Hepatic stellate cell (primary cell): ENCODE results near the gene KRT35.

Experiments
- DNase-seq: peaks from one replicate; pipeline ENCODE4 v3.0.0; 2011; ENCODE audit warnings: low spot score

The KRT35 gene

DNA sequence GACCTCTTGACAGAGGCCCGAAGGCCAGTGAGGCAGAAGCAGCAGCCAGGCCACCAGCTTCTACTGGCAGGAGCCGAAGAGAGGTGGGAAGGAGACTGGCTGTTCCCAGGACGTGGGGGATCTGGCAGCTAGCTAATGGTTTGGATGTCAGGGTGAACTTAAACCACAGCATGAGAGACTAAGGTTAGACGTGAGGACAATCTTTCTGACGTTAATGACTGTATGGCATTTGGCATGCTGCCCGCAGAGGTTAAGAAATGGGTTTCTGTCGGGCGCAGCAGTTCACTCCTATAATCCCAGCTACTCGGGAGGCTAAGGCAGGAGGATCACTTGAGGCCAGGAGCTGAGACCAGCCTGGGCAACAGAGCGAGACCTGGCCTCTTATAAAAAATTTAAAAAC, 30.8 kb upstream of the KRT35 start:
- DNase-seq: no peak

DNA sequence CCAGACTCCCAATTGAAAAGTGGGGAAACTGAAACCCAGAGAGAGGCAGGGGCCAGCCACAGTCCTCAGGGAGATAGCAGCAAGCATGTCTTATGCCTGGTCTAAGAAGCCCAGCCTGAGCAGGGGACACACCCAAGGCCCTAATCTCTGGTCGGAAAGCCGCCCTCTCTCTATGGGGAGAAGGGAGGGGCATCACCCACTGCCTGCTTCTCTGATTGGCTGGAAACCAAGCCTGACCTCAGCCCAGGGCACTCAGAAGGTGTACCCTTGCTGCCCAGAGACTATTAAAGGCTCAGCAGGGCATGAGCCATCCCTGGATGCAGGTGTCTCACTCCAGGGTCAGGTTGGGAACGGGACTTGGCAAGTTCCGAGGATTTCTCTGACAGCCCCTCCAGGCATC, 30.2 kb upstream of the KRT35 start:
- DNase-seq: no peak

DNA sequence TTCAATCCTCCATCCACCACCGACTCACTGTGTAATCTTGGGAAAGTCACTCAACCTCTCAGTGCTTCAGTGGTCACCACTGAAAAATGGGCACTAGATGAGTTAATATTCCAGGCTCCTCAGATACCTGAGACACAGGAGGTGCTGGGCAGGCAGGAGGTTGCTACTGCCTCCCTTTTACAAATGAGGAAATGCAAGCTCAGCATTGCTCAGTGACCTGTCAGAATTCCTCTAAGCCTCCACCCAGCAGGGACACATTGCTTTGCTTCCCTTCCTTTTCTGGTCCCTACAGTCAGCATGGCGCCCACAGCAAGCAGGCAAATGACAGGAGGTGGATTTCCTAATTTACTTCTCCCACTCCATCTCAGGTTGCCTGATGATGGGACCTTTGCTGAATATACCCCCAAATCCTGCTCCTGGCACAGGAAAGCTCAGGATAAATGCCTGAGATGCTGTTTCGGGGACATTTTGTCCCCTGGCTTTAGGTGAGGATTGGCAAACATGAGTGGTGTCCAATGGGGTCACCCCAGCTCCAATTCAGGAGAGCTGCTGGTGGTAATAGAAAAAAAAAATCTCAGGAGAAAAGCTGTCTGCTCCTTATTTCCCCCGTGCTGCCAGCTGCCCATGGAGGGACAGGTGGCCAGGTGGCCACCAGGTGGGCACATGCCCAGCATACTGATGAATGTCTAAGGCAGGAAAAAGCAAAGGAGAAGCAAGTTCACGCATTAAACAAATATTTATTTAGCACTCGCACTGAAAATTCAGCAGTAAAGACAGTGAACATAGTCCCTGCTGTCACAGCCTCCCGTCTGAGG, 29.5 kb upstream of the KRT35 start:
- DNase-seq: no peak

DNA sequence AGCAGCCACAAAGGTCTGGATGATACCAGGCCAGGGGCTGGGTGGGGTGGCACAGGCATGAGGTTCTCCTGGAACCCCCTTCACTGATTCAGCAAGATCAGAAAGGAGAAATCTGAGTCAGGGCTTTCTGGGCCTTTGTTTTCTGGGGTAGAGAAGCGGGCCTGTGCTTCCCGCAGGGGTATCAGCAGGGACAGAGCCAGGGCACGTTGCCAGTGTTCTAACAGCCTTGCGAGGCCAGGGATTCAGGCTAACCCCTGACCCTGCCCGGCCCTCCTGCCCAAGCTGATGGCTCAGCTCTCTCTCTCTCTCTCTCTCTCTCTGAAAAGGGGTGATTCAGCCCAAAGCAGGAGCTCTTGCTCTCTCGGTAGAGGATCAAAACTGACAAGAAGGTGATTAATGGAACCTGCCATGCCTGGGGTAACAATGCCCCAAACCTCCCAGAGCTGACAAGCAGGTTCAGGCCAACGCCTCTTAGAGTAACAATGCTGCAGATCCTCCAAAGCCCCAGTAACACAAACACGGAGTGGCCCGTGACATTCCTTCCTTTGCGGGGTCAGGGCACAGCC, 26.4 kb upstream of the KRT35 start:
- DNase-seq: no peak

DNA sequence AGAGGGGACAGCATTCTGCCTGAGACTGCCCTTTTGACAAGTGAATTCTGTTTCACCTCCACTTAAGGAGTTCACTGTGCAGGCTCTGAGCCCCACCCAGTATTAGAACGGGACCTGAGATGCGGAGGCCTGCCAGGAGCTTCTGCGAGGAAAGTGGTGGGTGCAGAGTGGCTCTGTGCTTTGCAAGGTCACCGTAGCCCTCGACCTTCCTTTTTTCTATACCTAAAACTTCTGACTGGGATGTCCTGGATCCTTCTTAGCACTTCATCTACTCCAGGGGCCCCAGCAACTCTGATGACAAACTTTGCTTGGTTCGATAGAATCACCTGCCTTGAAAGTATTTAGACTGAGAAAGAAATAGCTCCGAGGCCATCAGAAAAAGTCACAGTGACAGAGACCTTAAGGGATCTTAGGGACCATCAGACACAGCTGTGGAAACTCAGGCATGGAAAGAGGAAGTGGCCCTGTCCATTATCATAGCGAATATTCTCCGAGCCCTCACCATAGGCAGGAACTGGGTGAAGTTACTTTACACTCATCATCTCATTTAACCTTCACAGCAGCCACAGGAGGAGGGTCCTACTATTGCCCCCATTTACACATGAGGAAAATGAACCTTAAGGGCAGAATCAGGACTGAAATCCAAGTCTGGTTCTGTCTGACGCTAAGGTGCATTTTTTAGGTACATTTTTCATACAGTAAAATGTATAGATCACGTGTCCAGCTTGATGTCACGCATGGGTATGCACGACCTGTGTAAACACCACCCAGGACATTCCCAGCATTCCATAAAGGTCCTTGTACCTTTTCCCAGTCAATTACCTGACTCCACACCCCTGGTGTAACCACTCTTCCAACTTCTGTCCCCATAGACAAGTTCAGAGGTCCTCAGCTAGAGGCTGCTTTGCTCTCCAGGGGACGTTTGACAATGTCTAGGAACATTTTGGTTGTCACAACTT, 25.1 kb upstream of the KRT35 start:
- DNase-seq: no peak

DNA sequence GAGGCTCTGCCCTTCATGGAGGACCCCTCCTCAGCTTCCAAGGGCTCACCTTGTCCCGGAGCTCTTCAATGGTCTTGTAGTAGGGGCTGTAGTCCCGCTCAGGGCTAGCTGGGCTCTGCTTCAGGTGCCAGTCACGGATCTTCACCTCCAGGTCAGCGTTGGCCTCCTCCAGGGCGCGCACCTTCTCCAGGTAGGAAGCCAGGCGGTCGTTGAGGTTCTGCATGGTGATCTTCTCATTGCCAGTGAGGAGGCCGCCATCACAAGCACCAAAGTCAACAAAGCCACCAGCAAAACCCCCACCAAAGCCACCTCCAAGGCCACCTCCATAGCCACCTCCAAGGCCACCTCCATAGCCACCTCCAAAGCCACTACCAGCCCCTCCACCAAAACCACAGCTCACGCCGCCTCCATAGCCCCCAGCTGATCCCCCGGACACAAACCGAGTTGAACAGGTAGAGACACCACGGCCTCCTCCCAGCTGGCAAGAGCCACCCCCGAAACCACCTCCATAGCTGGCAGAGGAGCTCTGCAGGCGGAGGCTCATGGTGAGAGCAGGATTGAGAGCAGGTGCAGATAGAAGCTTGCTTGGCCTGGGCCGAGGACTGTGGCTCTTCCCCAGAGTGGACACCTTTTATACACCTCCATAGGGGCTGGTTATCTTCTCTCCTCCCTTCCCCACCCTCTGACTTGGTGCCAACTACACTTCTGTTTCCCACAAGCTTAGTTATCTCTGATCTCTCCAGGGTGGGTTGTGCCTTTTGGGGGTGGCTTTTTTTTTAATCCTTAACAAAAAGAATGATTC, 24.3 kb upstream of the KRT35 start, which contains the start of gene KRT13:
TSS of gene KRT13 (minus strand) at position 606 of the 802 bp plus-strand sequence. CDS start at position 544, 62 bp downstream.
- DNase-seq: no peak

DNA sequence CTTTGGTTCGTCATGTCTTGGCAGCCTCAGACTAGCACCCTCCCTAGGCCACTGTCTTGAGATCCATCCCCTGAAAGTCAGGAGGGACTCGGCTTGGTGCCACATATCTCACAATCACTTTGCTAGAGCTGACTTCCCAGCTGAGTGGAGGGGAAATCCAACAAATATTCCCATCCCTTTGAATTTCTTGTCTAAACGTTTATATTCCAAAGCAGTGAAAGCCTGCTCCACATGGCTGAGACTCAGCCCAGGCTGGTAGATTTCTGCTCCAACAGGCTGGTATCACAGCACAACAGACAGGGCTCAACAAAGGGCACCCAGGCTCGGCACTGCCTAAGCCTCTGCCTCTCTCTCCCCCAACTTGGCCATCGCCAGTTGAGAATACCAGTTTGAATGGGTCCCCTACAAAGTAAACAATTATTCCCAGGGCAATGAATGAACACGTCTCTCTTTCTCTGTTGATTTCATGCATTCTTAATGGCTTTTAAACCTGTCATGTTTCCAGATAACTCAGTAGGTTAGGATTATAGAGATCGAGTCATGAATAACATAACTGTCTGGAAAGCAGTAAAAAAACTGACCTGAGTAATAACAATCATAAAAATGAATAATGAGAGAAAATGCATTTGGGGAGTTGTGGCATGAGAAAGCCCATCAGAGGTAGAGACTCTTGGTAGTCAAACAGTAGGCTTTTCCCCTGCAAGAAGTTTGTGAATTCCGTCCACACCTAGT, 23.5 kb upstream of the KRT35 start:
- DNase-seq: no peak

DNA sequence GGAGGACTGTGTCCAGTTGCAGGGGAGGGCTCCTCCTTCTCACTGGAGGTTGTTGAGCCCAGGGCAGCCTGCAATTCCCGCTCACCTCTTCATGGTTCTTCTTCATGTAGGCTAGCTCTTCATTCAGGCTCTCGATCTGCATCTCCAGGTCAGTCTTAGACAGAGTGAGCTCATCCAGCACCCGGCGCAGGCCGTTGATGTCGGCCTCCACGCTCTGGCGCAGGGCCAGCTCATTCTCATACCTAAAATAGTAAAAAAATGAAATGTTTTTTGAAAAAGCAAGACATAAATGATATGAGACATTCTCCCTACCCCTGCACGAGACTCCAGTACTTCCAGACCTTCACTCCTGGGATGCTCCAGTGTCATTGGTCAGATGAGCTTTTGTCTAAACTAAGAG, 22.3 kb upstream of the KRT35 start:
- DNase-seq: no peak

DNA sequence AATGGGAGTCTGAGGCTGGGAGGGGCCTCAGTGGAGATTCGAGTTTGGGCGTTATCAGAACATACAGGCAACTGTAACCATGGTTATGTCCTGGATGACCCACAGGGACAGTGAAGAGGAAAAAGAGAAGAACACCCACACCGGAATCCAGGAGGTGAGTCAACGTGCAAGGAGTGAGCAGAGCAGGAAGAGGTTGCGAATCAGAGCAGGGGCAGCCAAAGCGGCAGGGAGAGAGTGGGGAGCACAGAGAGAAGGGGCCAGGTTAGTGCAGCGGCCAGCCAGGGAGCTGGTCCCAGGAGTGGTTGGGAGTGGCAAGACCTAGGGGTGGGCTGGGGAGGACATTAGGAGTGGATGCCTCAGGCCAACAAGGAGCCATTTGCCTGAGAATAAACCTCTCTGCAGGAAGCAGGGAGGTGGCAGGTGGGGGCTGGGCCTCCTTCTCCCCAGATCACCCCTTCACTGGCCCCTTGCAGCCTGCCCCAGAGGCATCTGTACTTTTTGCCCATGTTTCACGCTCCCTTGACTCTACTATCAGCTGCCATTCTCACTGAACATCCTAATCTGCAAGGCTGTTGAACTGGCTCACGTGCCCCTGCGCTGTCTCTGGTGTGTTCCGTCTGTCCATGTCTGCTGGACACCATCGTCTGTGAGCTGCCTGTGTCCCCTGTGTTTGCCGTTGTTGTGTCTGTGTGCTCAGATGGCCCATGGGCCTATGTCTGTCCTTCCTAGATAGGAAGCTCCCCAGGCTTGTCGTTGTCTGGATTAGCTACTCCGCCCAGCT, 19.4 kb upstream of the KRT35 start:
- DNase-seq: peak; percentile 76

DNA sequence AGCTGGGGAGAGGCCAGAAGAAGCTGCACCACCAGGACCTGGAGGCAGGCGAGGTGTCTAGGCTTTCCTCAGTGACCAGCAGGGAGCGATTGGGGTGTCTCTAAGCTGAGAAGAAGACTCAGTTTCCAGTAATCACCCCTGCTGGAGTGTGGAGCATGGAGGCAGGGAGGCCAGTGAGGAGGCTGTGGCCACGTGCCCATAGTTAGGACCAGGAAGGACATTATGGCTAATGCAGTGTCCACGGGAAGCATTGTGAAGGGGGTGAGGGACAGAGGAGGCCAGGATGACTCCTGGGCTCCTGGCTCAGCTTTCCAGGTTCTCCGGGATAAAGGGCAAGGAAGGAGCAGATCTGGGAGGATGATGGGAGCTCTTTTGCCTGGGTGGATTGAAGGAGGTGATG, 18.8 kb upstream of the KRT35 start:
- no peak for DNase-seq

DNA sequence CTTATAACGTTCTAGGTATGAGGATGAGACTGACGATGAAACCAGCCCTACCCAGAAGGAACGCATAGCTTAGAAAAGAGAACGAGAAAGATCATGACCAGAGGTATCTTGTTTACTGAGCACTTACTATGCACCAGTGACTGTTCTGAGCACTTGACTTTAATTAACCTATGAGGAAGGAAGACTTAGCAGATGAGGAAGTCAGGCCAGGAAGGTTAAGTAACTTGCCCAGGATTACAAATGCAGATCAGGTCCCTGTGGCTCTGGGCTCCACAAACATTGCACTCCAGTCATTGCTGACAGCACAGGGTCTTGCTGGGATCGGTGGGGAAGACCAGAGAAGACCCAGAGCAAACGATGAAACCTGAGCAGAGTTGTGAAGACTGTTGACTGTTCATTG, 17.3 kb upstream of the KRT35 start:
- no peak for DNase-seq

DNA sequence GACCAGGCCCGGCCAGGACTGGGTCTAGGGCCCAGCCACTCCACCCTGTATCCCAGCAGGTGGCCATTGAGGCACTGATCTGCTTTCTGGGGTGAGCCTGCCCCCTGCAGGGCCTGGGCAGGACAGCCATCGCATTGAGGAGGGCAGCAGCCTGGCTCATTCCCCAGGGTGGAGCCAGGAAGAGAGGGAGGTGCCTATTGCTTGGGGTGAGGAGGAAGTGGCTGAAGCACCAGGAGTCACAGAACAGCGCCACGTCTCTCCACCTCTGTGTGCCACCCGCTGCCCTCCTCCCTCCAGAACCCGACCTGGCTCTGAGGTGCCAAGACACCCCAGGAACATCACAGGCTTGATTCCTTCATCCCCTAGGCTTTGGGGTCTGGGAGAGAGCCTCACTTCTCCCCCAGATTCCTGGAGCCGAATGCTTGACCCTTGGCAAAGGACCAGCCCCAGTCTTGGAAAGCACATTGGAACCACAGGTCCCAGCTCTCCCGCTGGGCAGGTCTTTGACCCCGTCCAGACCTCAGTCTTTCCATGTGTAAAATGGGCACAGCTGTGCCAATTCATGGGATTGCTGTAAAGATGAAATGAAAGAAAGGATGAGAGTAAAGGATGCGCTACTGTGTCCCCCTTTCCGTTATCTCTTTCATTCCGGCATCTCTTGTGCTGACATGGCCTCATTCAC, 16.0 kb upstream of the KRT35 start:
- DNase-seq: peak; percentile 97

DNA sequence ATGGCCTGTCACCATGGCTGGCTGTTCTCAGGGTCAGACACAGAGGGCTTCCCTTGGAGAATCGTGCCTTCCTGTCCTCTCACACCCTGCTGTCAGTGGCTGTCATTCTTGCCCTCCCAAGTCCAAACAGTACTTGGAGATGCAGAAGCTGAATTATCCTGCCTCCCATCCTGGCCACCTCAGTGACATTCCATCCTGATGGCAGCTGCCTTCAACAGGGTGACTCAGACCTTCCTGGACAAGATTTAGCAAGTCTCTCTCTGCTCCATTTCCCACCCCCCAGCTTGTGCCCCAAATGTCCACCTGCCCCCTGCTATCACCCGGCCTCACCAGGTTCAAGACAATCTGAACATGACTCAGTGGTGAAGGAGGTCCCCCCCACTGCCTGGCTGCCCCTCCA, 13.6 kb upstream of the KRT35 start:
- DNase-seq: peak; percentile 57

DNA sequence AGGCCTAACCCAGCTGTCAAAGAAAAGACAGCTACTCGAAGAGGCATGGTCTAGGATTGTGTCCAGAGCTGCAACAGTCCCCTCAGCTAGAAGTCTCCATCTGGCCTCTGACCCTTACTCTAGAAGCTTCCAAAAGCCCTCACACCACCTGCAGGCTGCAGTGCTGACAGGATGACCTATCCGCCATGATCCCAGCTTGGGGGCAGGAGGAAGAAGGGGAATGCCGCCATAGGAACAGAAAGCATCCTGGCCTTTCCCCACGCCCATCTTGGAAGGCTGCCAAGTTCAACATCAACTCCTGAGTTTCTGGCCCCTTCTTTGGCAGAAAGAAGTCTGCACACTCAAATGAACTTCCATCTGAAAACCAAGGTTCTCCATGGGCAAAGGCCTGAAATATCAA, 11.8 kb upstream of the KRT35 start:
- no peak for DNase-seq

DNA sequence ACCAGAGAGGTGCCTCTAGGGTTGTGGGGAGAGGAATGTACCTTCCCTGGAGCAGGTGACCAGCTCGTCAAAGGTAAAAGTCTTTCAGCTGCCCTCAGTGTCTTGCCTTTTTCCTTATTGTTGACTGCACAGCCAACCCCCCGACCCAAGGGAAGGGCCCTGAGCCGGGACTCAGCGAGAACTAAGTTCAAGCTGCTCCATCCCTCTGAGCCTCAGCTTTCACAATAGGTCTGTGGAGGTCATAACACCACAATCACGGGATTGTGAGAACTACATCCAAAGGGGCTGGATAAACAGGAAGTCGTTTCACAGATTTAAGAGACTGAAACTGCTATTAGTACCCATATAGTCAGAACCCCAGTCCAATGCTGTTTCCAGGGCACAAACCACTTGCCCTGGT, 11.4 kb upstream of the KRT35 start:
- no peak for DNase-seq

DNA sequence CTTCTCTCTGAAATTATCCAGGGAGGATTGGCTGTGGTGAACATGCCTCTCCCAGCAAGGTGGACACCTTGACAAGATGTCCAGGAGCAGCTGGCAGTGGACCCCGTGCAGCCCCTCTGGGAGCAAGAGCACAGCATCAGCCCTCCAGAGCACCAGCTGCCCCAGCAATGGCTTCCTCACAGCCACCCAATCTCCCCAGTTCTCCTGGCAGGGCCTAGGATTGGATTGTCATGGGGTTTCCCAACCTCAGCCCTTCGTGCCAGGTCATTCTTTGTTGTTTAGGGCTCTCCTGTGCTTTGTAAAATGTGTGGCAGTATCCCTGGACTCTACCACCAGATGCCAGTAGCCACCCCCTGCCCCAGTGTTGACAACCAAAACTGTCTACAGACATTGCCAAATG, 10.5 kb upstream of the KRT35 start:
- DNase-seq: no peak

DNA sequence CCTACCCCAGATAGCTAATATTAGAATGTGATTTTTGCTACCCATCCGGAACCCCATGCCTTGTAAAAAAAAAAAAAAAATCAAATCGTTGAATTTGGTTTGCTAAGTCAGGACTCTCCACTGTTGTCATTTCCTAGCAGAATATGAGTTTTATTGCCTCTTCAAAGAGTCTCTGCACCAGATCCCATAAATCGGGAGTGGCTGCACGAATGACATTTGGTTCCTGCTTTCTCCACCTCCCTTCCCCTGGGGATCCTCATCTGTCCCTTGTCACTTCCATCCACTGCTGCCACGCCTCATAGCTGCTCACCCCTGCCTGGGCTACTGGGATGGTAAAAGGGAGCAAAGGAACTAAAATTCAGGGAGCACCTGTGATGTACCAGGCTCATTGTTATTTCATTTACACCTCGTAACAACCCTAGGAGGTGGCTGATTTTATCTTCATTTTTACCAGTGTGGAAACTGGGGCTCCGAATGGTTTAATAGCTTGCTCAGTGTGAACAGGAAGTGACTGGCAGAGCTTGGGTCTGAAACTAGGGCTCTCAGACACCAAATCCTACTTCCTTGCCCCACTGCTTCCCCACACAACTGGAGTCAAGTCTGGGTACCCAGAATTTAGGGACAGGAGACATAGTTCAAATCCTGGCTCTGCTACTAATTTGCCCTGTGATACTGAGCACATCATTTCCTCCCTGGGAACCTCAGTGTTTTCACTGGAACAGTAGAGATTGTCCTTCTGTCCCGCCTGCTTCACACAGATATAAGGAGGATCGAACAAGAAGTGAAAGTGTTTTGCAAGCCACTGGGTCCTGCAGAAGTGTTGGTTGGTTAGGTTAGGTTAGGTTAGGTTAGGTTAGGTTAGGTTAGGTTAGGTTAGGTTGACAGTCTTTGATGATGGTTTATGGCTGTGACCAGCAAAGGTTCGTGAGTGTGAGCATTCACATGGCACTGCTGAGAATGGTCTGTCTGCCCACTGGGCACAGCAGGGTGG, 9.3 kb upstream of the KRT35 start:
- no peak for DNase-seq

DNA sequence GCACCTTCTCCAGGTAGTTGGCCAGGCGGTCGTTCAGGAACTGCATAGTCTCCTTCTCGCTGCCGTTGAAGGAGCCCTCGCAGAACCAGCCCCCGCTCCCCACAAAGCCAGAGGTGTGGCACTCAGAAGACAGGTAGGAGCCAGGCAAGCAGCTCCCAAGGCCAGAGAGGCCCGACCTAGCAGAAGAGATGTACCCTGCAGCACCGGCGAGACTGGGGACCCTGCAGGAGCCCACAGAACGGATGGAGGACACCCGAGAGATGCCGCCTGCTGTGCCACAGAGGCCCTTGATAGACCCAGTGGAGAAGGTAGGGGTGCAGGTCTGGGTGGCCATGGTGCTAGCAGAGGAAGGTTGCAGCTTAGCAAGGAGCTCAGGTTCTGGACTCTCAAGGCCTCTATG, 8.6 kb upstream of the KRT35 start, which contains the start of gene KRT36:
TSS of gene KRT36 (minus strand) at position 380 of the 400 bp plus-strand sequence. CDS start at position 334, 46 bp downstream.
- no peak for DNase-seq
